Neutrophil (primary cell): ENCODE results near the gene CETN2.

Source experiments
- H3K27ac ChIP-seq: fragments of 200-600 bp; sonication (generic); 2 replicates; pipeline ENCODE4 v1.5.1; 2016; ENCODE audit warnings: mild to moderate bottlenecking, moderate library complexity
- H3K27me3 ChIP-seq: fragments of 200-600 bp; sonication (generic); 2 replicates; pipeline ENCODE4 v1.6.0; 2016; ENCODE audit warnings: mild to moderate bottlenecking
- H3K36me3 ChIP-seq: fragments of 200-600 bp; sonication (generic); 2 replicates; pipeline ENCODE4 v1.5.1; 2017
- H3K4me1 ChIP-seq, 2 experiments: fragments of 200-600 bp in 1 of 2; sonication (generic) in 1 of 2; 1 replicate in 1 of 2; 2 replicates in 1 of 2; pipeline versions ENCODE4 v1.5.1 to v1.6.1; 2013 to 2016; ENCODE audit warnings: low read depth in 1 of 2, low read length in 1 of 2, mild to moderate bottlenecking in 1 of 2, moderate library complexity in 1 of 2; ENCODE audit not compliant: control insufficient read depth in 1 of 2, insufficient read depth in 1 of 2
- H3K4me3 ChIP-seq, 2 experiments: fragments of 200-600 bp in 1 of 2; sonication (generic) in 1 of 2; 1 replicate in 1 of 2; 2 replicates in 1 of 2; pipeline ENCODE4 v1.5.1; 2013 to 2016; ENCODE audit warnings: low read depth in 1 of 2, low read length in 1 of 2, mild to moderate bottlenecking in 1 of 2, moderate library complexity in 1 of 2
- H3K9me3 ChIP-seq: fragments of 200-600 bp; sonication (generic); 2 replicates; pipeline ENCODE4 v1.5.1; 2016
- TF ChIP-seq, protein P1 (sequence below): fragments of 200-600 bp; sonication (generic); IDR thresholded peaks from 2 replicates; pipeline ENCODE4 v1.5.1; 2016; ENCODE audit warnings: antibody characterized with exemption

The CETN2 gene

DNA sequence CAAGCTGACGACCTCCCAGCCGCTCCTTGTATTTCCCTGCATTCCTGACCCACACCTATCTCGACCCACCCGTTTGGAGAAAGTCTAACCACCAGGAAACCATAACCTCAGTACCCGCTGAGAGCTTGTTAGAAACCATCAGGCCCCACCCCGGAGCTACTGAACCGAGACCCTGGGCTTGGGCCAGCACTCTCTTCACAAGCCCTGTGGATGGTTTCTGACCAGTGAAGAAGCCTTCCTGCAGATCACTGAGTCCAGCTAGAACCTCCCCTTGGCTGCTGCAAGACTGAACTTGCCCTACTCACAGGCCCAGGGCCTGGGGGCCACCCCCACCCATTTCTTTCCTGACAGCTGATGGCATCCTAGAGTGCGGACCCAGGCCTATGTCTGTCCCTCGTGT lies 40.7 kb upstream of the CETN2 start:
- TF ChIP-seq, protein P1, sequence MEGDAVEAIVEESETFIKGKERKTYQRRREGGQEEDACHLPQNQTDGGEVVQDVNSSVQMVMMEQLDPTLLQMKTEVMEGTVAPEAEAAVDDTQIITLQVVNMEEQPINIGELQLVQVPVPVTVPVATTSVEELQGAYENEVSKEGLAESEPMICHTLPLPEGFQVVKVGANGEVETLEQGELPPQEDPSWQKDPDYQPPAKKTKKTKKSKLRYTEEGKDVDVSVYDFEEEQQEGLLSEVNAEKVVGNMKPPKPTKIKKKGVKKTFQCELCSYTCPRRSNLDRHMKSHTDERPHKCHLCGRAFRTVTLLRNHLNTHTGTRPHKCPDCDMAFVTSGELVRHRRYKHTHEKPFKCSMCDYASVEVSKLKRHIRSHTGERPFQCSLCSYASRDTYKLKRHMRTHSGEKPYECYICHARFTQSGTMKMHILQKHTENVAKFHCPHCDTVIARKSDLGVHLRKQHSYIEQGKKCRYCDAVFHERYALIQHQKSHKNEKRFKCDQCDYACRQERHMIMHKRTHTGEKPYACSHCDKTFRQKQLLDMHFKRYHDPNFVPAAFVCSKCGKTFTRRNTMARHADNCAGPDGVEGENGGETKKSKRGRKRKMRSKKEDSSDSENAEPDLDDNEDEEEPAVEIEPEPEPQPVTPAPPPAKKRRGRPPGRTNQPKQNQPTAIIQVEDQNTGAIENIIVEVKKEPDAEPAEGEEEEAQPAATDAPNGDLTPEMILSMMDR, result no peak
- Histone ChIP-seq H3K9me3 (no peaks in the 10 kb centered on the region), H3K36me3 (peaks cover 24% of the 10 kb centered on the region), H3K4me1 (no peaks in the 10 kb centered on the region), H3K4me3 (no peak overlapping the region), H3K27me3 (no peaks in the 10 kb centered on the region), H3K27ac (no peak overlapping the region)

DNA sequence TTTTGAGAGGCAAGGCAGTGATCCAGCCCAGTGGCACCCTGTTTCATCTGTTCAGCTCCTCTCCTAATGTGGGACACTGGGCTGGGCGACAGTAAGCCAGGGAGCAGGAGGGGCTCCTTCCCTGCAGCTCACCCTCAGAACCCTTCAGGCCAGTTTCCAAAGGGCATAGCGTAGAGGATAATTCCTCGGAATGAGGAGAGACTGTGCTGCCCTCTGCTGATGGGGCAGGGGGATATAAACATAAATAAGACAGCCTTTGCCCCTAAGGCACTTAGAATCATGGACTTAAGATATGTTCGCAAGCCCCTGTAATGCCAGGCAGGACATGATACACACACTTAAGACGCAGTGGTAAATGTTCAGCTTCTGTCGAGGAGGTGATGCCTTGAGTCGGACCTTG lies 39.4 kb upstream of the CETN2 start:
- Histone ChIP-seq H3K36me3 (peaks cover 31% of the 10 kb centered on the region), H3K27me3 (no peaks in the 10 kb centered on the region), H3K4me1 (no peaks in the 10 kb centered on the region), H3K27ac (no peak overlapping the region), H3K4me3 (no peak overlapping the region), H3K9me3 (no peaks in the 10 kb centered on the region)
- TF ChIP-seq, protein P1, result no peak

DNA sequence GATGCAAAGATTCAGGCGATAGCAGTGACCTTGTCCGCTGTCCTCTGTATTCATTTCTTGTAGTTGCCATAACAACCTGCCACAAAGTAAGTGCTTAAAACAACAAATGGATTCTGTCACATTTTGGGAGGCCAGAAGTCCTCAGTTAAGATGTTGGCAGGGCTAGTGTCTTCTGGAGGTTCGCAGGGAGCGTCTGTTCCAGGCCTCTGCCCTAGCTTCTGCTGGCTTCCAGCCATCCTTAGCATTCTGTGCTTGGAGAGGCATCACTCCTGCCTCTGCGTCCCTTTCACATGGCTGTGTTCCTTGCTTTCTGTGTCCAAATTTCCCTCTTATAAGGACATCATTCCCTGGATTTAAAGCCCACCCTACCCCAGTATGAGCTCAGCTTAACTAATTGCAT lies 35.8 kb upstream of the CETN2 start:
- H3K27me3 ChIP-seq, result no peaks in the 10 kb centered on the region
- TF ChIP-seq, protein P1, result no peak
- H3K9me3 ChIP-seq, result no peaks in the 10 kb centered on the region
- no peaks in the 10 kb centered on the region for H3K4me1 ChIP-seq
- H3K36me3 ChIP-seq, result peaks cover 31% of the 10 kb centered on the region
- H3K27ac ChIP-seq, result no peak overlapping the region
- no peak overlapping the region for H3K4me3 ChIP-seq

DNA sequence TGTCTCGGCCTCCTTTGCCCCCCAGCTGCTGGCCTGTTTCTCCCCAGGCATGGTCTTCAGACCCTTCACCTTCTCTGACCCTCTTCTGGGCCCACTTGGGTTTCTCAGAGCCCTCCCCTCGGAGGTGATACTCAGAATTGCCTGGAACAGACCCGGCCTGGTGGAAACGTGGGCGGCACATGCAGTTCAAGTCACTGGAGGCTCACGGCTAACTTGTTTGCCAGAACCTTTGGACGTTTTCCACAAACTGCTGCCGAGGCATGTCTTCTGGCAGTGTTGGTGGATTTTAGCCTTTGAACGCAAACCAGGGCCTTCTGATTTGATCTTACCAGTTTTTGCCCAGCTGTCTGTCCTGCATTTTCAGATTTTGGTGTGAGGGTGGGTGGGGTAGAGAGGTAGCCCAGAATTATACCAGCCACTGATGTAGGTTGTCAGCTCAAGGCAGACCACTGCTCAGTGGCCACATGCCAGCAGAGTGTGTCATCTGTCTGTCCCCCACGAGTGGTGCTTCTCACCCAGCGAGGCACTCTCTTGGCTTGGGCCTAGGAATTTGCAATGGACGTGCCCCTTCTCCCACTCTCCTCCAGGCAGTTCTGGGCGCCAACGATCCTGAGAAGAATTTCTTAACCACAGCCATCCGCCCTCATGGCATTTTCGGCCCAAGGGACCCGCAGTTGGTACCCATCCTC lies 34.8 kb upstream of the CETN2 start:
- no peaks in the 10 kb centered on the region for H3K27me3 ChIP-seq
- no peak overlapping the region for H3K4me3 ChIP-seq
- peaks cover 31% of the 10 kb centered on the region for H3K36me3 ChIP-seq
- H3K9me3 ChIP-seq, result no peaks in the 10 kb centered on the region
- no peaks in the 10 kb centered on the region for H3K4me1 ChIP-seq
- H3K27ac ChIP-seq, result no peak overlapping the region
- TF ChIP-seq, protein P1, result no peak

DNA sequence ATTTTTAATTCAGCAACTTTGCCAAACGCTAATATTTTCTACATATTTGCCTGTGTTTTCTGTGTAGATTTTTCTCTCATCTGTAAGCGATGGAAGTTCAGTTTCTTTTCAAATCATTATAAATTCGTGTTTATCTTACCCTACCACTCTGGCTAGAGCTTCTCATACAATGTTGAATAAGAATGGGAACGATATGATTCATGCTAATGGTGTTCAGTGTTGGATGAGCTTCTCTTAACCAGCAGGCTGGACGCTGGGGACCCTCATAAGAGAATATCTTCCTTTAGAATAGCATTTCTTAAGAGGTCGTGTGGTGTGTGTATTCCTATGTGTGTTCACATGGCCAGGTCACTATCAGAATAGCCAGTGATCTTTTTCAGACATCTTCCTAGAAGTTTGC lies 31.3 kb upstream of the CETN2 start:
- Histone ChIP-seq H3K27me3 (no peaks in the 10 kb centered on the region), H3K36me3 (peaks cover 17% of the 10 kb centered on the region), H3K9me3 (no peaks in the 10 kb centered on the region), H3K4me3 (no peak overlapping the region), H3K27ac (no peak overlapping the region), H3K4me1 (no peaks in the 10 kb centered on the region)
- TF ChIP-seq, protein P1, result no peak
